ENCODE data around the gene SMPDL3A. TPM values are rescaled to one million over a fixed set of nuclear protein-coding genes. Genes with fewer than 3 reads are reported as not detected.

SMPDL3A gene
- total and polyA plus RNA-seq, 2 donors (not counting 1 experiment from before 2014, with no cell fraction given): 19.8 to 30.5 TPM

GRCh38 chr6:122780114-122780513, 8.9 kb upstream of the SMPDL3A start:
- no peaks in the 10 kb centered on the region for H3K36me3 ChIP-seq (ENCODE audit: control insufficient read depth, insufficient read depth, low read length)
- H2AFZ ChIP-seq (ENCODE audit: low read length): no peak overlapping the region
- H3K27me3 ChIP-seq (ENCODE audit: control insufficient read depth, insufficient read depth, low read length): no peaks in the 10 kb centered on the region
- no peak overlapping the region for H3K4me3 ChIP-seq (replicated peaks in 1 of 4; ENCODE audit: control extremely low read depth in 1 of 4, insufficient read depth in 1 of 4, low read depth in 3 of 4, low read length in 4 of 4)
- H3K4me2 ChIP-seq (ENCODE audit: extremely low read depth, insufficient read depth, low read length): no peak overlapping the region
- H3K27ac ChIP-seq (ENCODE audit: insufficient read depth, low read length): no peak overlapping the region
- H3K9ac ChIP-seq (ENCODE audit: insufficient read depth, low read length): no peak overlapping the region
- TF ChIP-seq, protein P1, sequence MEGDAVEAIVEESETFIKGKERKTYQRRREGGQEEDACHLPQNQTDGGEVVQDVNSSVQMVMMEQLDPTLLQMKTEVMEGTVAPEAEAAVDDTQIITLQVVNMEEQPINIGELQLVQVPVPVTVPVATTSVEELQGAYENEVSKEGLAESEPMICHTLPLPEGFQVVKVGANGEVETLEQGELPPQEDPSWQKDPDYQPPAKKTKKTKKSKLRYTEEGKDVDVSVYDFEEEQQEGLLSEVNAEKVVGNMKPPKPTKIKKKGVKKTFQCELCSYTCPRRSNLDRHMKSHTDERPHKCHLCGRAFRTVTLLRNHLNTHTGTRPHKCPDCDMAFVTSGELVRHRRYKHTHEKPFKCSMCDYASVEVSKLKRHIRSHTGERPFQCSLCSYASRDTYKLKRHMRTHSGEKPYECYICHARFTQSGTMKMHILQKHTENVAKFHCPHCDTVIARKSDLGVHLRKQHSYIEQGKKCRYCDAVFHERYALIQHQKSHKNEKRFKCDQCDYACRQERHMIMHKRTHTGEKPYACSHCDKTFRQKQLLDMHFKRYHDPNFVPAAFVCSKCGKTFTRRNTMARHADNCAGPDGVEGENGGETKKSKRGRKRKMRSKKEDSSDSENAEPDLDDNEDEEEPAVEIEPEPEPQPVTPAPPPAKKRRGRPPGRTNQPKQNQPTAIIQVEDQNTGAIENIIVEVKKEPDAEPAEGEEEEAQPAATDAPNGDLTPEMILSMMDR (conservative IDR thresholded peaks at IDR 0.05 in 1 of 2, IDR thresholded peaks at IDR 0.05 in 1 of 2; ENCODE audit: low read depth in 1 of 2, low read length in 2 of 2): no peak
- no peak for TF ChIP-seq EZH2 (IDR thresholded peaks at IDR 0.05; ENCODE audit: low read length, missing control alignments)
- H4K20me1 ChIP-seq (ENCODE audit: control insufficient read depth, extremely low read depth, insufficient read depth, low read length): no peaks in the 10 kb centered on the region
- H3K79me2 ChIP-seq (ENCODE audit: control insufficient read depth, insufficient read depth, low read length): no peaks in the 10 kb centered on the region
- no peak for DNase-seq (ENCODE audit: low read depth in 2 of 2)
- no peaks in the 10 kb centered on the region for H3K4me1 ChIP-seq (ENCODE audit: control insufficient read depth, extremely low read depth, insufficient read depth, low read length)
- no peaks in the 10 kb centered on the region for H3K9me3 ChIP-seq (ENCODE audit: control insufficient read depth, insufficient read depth, low read depth, low read length)

DNA sequence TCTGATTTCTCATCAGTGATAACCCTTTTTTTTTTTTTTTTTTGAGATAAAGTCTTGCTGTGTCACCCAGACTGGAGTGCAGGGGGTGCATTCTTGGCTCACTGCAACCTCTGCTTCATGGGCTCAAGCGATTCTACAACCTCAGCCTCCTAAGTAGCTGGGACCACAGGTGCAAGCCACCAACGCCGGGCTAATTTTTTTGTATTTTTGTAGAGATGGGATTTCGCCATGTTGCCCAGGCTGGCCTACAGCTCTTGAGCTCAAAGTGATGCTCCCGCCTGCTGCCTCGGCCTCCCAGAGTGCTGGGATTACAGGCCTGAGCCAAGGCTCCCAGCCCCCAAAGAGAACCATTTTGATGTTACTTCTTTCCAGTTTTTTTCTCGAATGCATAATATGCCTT, 7.3 kb upstream of the SMPDL3A start:
- no peaks in the 10 kb centered on the region for H3K9me3 ChIP-seq (ENCODE audit: control insufficient read depth, insufficient read depth, low read depth, low read length)
- TF ChIP-seq EZH2 (IDR thresholded peaks at IDR 0.05; ENCODE audit: low read length, missing control alignments): no peak
- TF ChIP-seq, protein P1 (conservative IDR thresholded peaks at IDR 0.05 in 1 of 2, IDR thresholded peaks at IDR 0.05 in 1 of 2; ENCODE audit: low read depth in 1 of 2, low read length in 2 of 2): no peak
- no peak for DNase-seq (ENCODE audit: low read depth in 2 of 2)

DNA sequence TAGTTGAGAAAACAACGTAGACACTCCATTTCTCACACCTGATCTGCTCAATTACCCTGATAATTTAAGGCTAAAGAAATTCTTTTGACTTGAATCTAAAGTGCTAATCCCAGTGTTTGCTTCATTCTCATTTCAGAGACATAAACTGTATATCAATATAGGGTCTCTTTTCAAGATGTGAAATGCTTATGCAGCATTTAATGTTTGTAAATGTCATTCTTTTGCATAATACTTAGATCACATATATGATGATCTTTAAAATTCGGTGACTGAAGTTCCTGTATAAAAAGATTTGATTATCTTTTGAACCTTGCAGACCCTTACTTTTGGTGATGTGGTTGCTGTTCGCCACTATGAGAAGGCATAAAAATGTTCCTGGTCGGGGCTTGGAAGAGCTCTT, 5.7 kb upstream of the SMPDL3A start:
- H3K4me1 ChIP-seq (ENCODE audit: control insufficient read depth, extremely low read depth, insufficient read depth, low read length): no peaks in the 10 kb centered on the region
- H3K4me2 ChIP-seq (ENCODE audit: extremely low read depth, insufficient read depth, low read length): no peak overlapping the region
- no peak overlapping the region for H3K27ac ChIP-seq (ENCODE audit: insufficient read depth, low read length)
- TF ChIP-seq, protein P1 (conservative IDR thresholded peaks at IDR 0.05 in 1 of 2, IDR thresholded peaks at IDR 0.05 in 1 of 2; ENCODE audit: low read depth in 1 of 2, low read length in 2 of 2): no peak
- no peak for TF ChIP-seq EZH2 (IDR thresholded peaks at IDR 0.05; ENCODE audit: low read length, missing control alignments)
- H3K9ac ChIP-seq (ENCODE audit: insufficient read depth, low read length): no peak overlapping the region
- no peaks in the 10 kb centered on the region for H3K79me2 ChIP-seq (ENCODE audit: control insufficient read depth, insufficient read depth, low read length)
- no peaks in the 10 kb centered on the region for H3K36me3 ChIP-seq (ENCODE audit: control insufficient read depth, insufficient read depth, low read length)
- no peaks in the 10 kb centered on the region for H3K9me3 ChIP-seq (ENCODE audit: control insufficient read depth, insufficient read depth, low read depth, low read length)
- no peak overlapping the region for H2AFZ ChIP-seq (ENCODE audit: low read length)
- no peaks in the 10 kb centered on the region for H3K27me3 ChIP-seq (ENCODE audit: control insufficient read depth, insufficient read depth, low read length)
- no peak overlapping the region for H3K4me3 ChIP-seq (replicated peaks in 1 of 4; ENCODE audit: control extremely low read depth in 1 of 4, insufficient read depth in 1 of 4, low read depth in 3 of 4, low read length in 4 of 4)
- H4K20me1 ChIP-seq (ENCODE audit: control insufficient read depth, extremely low read depth, insufficient read depth, low read length): no peaks in the 10 kb centered on the region
- no peak for DNase-seq (ENCODE audit: low read depth in 2 of 2)

More for the DNA sequence above, 7.3 kb upstream of the SMPDL3A start:
- H3K4me3 ChIP-seq (replicated peaks in 1 of 4; ENCODE audit: control extremely low read depth in 1 of 4, insufficient read depth in 1 of 4, low read depth in 3 of 4, low read length in 4 of 4): no peak overlapping the region
- no peaks in the 10 kb centered on the region for H3K27me3 ChIP-seq (ENCODE audit: control insufficient read depth, insufficient read depth, low read length)
- no peak overlapping the region for H3K9ac ChIP-seq (ENCODE audit: insufficient read depth, low read length)
- H3K4me2 ChIP-seq (ENCODE audit: extremely low read depth, insufficient read depth, low read length): no peak overlapping the region
- no peaks in the 10 kb centered on the region for H3K79me2 ChIP-seq (ENCODE audit: control insufficient read depth, insufficient read depth, low read length)
- H4K20me1 ChIP-seq (ENCODE audit: control insufficient read depth, extremely low read depth, insufficient read depth, low read length): no peaks in the 10 kb centered on the region
- H2AFZ ChIP-seq (ENCODE audit: low read length): no peak overlapping the region
- H3K27ac ChIP-seq (ENCODE audit: insufficient read depth, low read length): no peak overlapping the region
- no peaks in the 10 kb centered on the region for H3K4me1 ChIP-seq (ENCODE audit: control insufficient read depth, extremely low read depth, insufficient read depth, low read length)
- no peaks in the 10 kb centered on the region for H3K36me3 ChIP-seq (ENCODE audit: control insufficient read depth, insufficient read depth, low read length)
